Loucy (cell line): ENCODE measurements around the gene U2AF2.

ENCODE experiments used
- CTCF ChIP-seq: fragments of 200-600 bp; sonication (generic); conservative IDR thresholded peaks from 2 replicates; pipeline ENCODE4 v1.5.1; 2014; ENCODE audit warnings: mild to moderate bottlenecking, antibody characterized with exemption, low read length
- EZH2phosphoT487 ChIP-seq: fragments of 200-600 bp; IDR thresholded peaks from 2 replicates; pipeline ENCODE4 v1.6.1; 2018; ENCODE audit warnings: antibody characterized with exemption, mild to moderate bottlenecking, moderate library complexity, borderline replicate concordance

- TF ChIP-seq CTCF = no peak
- no peak for TF ChIP-seq EZH2phosphoT487
These were observed 35.4 kb downstream of the U2AF2 start for GRCh38 chr19:55690109-55690768.
